Osteoblast (primary cell): Measurements from ENCODE around the gene THSD8. TPM values are rescaled to one million over a fixed set of nuclear protein-coding genes. Genes with fewer than 3 reads are reported as not detected.

Experiments used
- DNase-seq: peaks from one replicate; pipeline ENCODE4 v3.0.0; 2011; ENCODE audit warnings: low spot score, mixed read lengths; ENCODE audit not compliant: insufficient read length; ENCODE audit errors: missing footprints
- H2AFZ ChIP-seq: 2 replicates; pipeline ENCODE4 v1.6.0; 2011; ENCODE audit warnings: mild to moderate bottlenecking, low read length
- H3K27ac ChIP-seq: 2 replicates; pipeline ENCODE4 v1.5.1; 2011; ENCODE audit warnings: mild to moderate bottlenecking, low read depth, low read length, moderate library complexity
- H3K27me3 ChIP-seq: 2 replicates; pipeline ENCODE4 v1.6.0; 2012; ENCODE audit warnings: mild to moderate bottlenecking, control low read depth, inconsistent platforms, low read length, moderate library complexity; ENCODE audit not compliant: insufficient read depth
- H3K36me3 ChIP-seq: 2 replicates; pipeline ENCODE4 v1.5.1; 2011; ENCODE audit warnings: mild to moderate bottlenecking, low read length, control low read depth, moderate library complexity; ENCODE audit not compliant: insufficient read depth
- H3K4me1 ChIP-seq: 2 replicates; pipeline ENCODE4 v1.5.1; 2011; ENCODE audit warnings: mild to moderate bottlenecking, low read length, control low read depth, moderate library complexity; ENCODE audit not compliant: insufficient read depth
- H3K4me2 ChIP-seq: 2 replicates; pipeline ENCODE4 v1.6.0; 2011; ENCODE audit warnings: mild to moderate bottlenecking, low read length; ENCODE audit not compliant: insufficient read depth
- H3K4me3 ChIP-seq: fragments of 200-600 bp; sonication (generic); 3 replicates; pipeline ENCODE4 v1.5.1; 2012; ENCODE audit warnings: mild to moderate bottlenecking, low read length, inconsistent platforms; ENCODE audit not compliant: insufficient read depth
- H3K79me2 ChIP-seq: 2 replicates; pipeline ENCODE4 v1.6.0; 2012; ENCODE audit warnings: mild to moderate bottlenecking, low read length, control low read depth, inconsistent platforms; ENCODE audit not compliant: insufficient read depth
- H3K9me3 ChIP-seq: 2 replicates; pipeline ENCODE4 v1.5.1; 2011; ENCODE audit warnings: low read depth, low read length, control low read depth
- H4K20me1 ChIP-seq: 2 replicates; pipeline ENCODE4 v1.6.0; 2012; ENCODE audit warnings: mild to moderate bottlenecking, low read length, control low read depth; ENCODE audit not compliant: insufficient read depth
- CTCF ChIP-seq: IDR thresholded peaks from 2 replicates; pipeline ENCODE4 v1.5.1; 2011; ENCODE audit warnings: mild to moderate bottlenecking, low read depth, low read length, moderate library complexity; ENCODE audit errors: extremely low read depth
- total RNA-seq: library from RNA; depleted of rRNA; stranded (reverse); fragments of >200 nt; gene quantifications from 2 replicates; pipeline ENCODE4 v1.2.3, GENCODE V29; 2012

THSD8 gene
- total RNA-seq, 1 donor, result not detected

- Histone ChIP-seq H4K20me1 (no peaks in the 10 kb centered on the region), H3K4me1 (peaks cover 34% of the 10 kb centered on the region), H3K27me3 (no peaks in the 10 kb centered on the region), H3K79me2 (no peaks in the 10 kb centered on the region), H2AFZ (no peak overlapping the region), H3K9me3 (no peaks in the 10 kb centered on the region), H3K36me3 (no peaks in the 10 kb centered on the region), H3K27ac (peak overlapping the region; percentile 86), H3K4me2 (peak overlapping the region; percentile 73), H3K4me3 (peak overlapping the region; percentile 72)
- peak; percentile 86 for DNase-seq
- no peak for TF ChIP-seq CTCF
Observed at GRCh38 chr19:12783291-12783848, 18.5 kb upstream of the THSD8 start.

DNA sequence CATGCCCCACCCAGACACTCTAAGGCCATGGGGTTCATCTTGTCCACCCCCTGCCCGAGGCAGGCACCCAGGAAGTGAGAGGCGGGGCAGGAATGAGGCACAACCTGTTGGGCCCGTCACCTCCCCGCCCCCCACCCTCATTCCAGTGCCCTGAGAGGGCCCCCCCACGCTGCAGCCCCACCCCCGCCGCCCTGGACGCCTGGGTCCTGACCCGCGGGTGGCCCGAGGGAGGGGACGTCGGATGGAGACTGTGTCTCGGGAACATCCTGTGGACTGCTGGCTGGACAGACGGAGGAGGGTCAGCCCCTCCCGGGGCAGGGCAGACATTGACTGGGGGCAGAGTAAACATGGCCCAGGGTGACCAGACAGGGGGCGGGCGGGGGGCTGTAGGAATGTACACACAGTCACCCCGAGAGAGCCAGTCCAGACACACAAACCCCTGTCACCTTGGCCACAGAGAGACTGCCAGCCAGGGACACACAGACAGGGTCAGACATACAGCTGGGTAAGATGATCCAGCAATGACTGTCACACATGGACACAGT, 17.9 kb upstream of the THSD8 start:
- TF ChIP-seq CTCF, result no peak
- Histone ChIP-seq H4K20me1 (no peaks in the 10 kb centered on the region), H3K36me3 (no peaks in the 10 kb centered on the region), H3K27me3 (no peaks in the 10 kb centered on the region), H2AFZ (no peak overlapping the region), H3K4me3 (no peak overlapping the region), H3K9me3 (no peaks in the 10 kb centered on the region), H3K79me2 (no peaks in the 10 kb centered on the region), H3K4me2 (no peak overlapping the region), H3K27ac (peak overlapping the region; percentile 86), H3K4me1 (peaks cover 34% of the 10 kb centered on the region)
- DNase-seq, result peak; percentile 74

DNA sequence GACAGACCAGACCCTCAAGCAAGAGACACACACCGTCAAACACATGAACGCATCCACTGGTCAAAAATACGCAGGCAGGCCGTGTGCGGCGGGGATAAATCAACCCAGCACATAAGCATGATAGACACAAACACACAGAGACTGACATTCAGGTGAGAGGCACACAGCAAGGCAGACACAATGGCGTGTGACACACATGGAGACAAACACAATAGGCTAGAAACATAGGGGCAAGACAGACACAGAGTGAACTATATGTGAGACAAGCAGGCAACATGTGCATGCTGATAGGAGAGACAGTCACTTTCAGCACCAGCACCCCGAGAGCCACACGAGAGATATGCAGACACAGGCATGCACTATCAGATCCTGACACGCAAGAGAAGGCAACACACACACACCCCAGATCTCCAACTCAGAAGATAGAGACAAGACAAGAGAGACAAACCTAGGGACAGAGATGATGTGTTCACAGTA, 17.4 kb upstream of the THSD8 start:
- Histone ChIP-seq H3K27ac (peak overlapping the region; percentile 86), H4K20me1 (no peaks in the 10 kb centered on the region), H3K79me2 (no peaks in the 10 kb centered on the region), H3K27me3 (no peaks in the 10 kb centered on the region), H3K9me3 (no peaks in the 10 kb centered on the region), H3K4me1 (peaks cover 34% of the 10 kb centered on the region), H3K4me2 (no peak overlapping the region), H2AFZ (no peak overlapping the region), H3K36me3 (no peaks in the 10 kb centered on the region), H3K4me3 (no peak overlapping the region)
- peak; percentile 91 for DNase-seq
- no peak for TF ChIP-seq CTCF

GRCh38 chr19:12784871-12785430, 16.9 kb upstream of the THSD8 start:
- Histone ChIP-seq H3K9me3 (no peaks in the 10 kb centered on the region), H3K36me3 (no peaks in the 10 kb centered on the region), H3K27ac (peak overlapping the region; percentile 86), H2AFZ (no peak overlapping the region), H3K27me3 (no peaks in the 10 kb centered on the region), H3K4me2 (no peak overlapping the region), H3K79me2 (no peaks in the 10 kb centered on the region), H3K4me1 (peaks cover 31% of the 10 kb centered on the region), H4K20me1 (no peaks in the 10 kb centered on the region), H3K4me3 (no peak overlapping the region)
- no peak for TF ChIP-seq CTCF
- DNase-seq, result peak; percentile 86
